Measurements from ENCODE around the gene TMEM121.
"Not testable (repeated sequence)": the region's sequence is repeated elsewhere in the genome, so short reads cannot be mapped to it uniquely, and the experiment has no call there.

Gene TMEM121

DNA sequence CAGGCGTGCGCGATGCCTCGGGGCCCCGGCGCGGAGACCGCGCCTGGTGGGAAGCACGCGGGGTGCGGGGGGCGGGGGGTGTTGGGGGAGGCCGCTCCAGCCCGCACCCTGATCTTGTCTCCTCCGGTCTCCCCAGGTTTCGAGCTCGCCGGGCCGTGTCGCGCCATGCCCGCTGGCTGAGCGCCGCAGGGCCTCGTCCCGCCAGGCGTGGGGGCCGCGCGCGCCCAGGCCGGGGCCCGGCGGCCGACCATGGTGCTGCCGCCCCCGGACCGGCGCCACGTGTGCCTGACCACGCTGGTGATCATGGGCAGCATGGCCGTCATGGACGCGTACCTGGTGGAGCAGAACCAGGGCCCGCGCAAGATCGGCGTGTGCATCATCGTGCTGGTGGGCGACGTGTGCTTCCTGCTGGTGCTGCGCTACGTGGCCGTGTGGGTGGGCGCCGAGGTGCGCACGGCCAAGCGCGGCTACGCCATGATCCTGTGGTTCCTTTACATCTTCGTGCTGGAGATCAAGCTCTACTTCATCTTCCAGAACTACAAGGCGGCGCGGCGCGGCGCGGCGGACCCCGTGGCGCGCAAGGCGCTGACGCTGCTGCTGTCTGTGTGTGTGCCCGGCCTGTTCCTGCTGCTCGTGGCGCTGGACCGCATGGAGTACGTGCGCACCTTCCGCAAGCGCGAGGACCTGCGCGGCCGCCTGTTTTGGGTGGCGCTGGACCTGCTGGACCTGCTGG, 2.4 kb downstream of the TMEM121 start:
- no peak for DNase-seq

DNA sequence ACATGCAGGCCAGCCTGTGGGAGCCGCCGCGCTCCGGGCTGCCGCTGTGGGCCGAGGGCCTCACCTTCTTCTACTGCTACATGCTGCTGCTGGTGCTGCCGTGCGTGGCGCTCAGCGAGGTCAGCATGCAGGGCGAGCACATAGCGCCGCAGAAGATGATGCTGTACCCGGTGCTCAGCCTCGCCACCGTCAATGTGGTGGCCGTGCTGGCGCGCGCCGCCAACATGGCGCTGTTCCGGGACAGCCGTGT, 2.9 kb downstream of the TMEM121 start:
- no peak for DNase-seq

DNA sequence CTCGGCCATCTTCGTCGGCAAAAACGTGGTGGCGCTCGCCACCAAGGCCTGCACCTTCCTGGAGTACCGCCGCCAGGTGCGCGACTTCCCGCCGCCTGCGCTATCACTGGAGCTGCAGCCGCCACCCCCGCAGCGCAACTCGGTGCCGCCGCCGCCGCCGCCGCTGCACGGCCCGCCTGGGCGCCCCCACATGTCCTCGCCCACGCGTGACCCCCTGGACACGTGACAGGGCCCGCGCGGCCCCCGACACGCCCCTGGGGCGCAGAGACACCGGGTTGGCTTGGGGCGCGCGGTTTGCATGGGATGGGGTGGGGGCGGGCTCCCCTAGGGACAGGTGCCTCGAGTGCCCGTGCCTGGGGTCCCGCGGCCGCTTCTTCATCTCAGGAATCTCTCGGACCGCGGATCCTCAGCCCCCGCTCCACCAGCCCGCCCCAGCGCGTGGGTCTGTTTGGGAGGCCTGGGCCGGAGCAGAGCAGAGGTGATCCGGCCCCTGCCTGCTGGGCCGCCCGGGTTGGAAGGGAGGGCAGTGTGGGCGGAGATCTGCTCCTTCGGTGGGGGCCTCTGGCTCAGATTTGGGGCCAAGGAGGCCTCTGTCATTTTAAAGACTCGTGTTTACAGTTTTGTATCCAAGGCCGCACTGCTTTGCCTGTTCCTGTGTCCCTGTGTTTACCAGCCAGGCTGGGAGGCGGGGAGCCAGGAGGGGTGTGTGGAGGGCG, 3.3 kb downstream of the TMEM121 start:
- DNase-seq = no peak

DNA sequence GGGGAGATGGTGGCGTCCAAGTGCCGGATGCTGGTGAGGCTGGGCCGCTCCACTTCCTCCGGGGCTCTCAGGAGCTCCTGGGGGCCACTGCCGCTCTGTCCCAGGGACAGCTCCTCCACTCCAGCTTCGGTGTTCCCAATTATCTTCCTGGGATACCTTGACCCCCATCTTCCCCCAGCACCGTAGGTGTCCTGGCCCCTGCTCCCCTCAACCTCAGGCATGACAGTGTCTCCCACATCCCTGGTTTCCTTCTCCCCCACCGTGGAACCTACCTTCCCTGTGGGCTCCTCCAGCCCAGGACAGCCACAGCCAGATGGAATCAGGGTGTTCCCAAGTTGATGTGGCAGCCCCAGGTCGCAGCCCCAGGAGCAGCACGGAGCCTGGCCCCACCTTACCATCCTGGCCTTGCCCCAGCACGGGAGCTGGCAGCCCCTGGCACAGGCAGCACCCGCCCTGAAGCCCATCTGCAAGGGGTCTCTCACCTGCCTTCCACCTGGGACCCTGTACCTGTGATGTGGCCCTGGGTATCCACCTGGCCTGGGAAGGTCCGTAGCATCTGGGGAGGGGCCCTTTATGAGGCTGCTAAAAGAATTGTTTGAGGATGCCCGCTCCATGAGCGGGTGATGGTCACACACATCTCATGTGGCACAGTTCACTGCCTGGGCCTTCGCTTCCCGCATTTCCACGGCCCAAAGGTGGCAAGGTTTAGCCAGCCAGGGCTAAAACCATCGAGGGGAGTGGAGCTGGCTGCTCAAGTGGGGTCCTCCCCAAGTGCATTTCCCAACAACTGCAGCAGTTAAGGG, 4.1 kb downstream of the TMEM121 start:
- DNase-seq = no peak

DNA sequence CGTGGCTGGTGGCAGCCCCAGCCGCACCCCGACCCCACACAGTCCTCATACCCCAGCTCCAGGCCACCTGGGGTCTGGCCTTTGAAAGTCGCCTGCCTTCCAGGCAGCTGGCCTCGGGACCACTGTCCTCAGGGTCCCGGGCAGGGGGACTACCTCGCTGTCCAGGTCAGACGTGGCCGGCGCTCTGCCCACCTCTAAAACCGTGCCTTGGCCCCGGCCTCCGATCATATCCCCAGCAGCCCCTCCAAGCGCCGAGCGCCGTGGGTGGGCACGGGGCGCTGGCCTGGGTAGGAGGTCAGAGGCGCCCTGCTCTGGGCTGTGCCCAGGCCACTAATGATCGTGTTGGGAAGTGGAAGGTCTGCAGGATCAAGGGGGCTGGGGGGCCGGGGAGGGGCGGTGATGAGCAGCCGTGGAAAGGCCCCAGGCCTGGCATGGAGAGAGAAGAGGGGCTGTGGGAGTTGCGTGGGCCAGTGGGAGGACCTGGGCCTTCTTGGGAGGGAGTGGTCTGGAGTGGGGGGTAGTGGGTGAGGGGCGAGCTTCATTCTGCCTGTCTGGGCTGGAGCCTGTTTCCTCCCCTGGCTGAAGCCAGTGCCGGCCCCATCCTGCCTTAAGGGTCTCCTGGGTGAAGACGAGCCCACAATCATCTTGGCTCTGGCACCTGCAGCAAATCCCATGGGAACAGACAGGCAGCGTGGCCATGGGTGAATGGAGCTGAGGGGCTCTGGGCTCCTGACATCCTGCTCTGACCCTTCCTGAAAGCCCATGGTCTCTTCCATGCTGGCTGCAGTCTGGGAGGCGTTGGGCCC, 4.9 kb downstream of the TMEM121 start:
- no peak for DNase-seq

DNA sequence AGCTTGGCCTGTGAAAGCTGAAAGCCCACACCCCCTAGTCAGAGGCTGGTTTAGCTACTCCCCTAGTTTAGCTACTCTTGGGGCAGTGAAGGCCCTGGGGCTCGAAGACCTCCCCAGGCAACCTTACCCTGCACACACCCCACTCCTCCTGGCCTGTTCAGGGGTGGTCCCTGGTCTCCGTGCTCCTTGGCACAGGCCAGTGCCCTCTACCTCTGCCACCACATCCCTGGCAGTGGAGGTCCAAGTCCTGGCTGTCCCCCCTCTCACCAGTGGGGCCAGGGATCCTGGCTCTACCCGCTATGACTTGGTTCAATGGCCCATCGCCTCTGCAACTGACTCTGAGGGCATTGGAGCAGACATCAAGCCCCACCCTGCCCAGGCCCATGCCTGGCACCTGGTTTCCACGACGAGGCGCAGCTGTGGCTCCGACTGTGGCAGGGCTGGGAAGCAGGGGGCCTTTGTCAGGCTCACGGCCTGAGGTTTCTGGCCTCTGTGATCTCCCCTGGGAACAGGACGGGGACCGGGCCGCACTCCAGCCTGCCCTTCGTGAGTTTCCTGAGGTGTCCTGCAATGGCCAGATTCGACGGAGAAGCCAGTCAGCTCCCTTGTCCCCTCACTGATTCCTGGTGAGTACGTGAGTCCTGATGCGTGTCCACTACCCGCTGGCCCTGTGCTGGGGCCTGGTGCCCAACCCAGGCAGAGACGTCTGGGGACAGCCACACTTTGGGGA, 5.7 kb downstream of the TMEM121 start:
- DNase-seq = no peak

GRCh38 chr14:105532735-105533141, 6.4 kb downstream of the TMEM121 start:
- DNase-seq = peak; percentile 29

- DNase-seq = no peak
Measured at GRCh38 chr14:105533391-105533790, 7.0 kb downstream of the TMEM121 start.

DNA sequence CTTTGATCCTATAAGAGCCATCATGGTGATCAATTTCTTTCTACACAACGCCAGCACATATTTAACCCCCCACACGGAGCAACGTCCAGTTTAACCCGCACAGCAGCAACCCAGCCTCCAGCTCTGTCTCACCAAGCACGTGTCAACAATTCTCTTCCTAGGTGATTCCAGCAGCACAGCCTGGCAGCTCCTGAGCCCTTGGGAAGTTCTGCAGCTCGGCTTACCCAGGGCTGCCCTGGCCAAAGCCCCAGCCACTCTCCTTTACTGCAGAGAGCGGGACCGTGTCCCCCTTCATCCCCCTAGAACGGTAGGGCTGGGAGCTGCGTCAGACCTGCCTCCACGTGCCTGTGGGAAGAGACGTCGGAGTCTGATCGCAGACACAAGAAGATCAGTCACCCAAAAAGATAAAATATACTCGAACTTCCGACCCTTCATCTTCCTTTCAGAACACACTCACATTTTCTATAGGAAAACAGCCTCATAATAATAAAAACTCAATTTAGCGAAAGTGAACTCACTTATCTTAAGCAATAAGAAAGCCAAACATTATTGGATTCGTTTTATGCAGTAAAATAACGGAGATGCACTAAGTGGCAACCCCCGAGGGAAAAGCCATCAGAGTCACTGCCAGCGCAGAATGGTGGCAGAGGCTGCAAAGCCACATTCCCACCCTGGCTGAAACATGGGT, 7.6 kb downstream of the TMEM121 start:
- DNase-seq = no peak

- DNase-seq = no peak
Measured at GRCh38 chr14:105534586-105534985, 8.2 kb downstream of the TMEM121 start.

DNA sequence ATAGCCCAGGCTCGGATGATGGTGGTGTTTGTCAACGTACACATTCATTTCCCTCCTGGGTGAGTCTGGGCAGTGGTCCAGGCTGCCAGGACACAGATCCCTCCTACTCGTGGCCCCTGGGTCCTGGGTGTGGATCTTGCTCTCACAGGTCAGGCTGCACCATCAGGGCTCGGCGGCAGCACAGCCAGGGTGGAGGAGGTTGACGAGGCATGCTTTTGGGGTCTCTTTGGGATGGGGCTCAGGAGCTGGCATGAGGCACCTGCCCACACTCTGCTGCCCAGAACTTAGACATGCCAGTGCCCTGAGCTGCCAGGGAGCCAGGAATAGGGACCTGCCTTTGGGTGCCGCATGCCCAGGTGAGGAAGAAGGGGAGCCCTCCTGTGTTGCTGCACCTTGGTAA, 9.7 kb downstream of the TMEM121 start:
- DNase-seq = no peak

DNA sequence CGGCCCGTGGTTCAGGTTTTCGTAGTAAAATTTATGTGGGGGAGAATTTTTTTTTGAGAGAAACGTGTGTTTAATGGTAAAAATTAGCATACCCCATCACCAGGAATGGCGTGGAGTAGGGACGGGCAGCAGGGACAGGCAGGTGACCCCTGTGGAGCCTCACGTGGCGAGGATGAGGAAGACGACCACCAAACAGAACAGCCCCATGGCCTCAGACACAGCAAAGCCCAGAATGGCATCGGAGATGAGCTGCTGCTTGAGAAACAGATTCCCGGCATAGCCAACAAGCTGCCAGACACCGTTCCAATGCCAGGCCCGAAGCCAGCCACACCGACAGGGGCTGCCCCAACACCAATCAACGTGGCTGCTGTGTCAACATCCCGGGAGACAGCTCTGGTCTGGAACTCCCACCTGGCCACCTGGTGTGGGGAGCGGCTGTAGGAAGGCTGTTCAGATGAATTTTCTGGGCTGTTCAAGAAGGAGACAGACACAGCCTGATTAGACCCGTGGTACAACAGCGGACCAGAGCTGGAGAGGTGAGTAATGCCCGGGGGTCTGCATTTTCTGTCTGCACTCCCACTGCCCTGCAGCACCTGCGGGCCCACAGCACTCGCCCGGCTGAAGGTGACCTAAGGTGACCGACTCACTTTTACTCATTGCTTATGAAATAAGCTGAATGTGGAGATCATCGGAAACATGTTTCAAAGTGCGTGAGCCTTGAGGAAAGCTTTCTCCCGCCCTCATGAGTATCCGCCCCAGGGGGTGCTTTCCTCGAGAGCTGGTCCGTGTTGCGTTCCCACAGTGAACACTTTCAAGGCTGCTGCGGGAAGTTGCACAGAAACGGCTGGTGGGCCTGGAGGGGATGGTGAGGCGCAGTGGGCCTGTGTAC, 10.6 kb downstream of the TMEM121 start:
- DNase-seq = no peak

DNA sequence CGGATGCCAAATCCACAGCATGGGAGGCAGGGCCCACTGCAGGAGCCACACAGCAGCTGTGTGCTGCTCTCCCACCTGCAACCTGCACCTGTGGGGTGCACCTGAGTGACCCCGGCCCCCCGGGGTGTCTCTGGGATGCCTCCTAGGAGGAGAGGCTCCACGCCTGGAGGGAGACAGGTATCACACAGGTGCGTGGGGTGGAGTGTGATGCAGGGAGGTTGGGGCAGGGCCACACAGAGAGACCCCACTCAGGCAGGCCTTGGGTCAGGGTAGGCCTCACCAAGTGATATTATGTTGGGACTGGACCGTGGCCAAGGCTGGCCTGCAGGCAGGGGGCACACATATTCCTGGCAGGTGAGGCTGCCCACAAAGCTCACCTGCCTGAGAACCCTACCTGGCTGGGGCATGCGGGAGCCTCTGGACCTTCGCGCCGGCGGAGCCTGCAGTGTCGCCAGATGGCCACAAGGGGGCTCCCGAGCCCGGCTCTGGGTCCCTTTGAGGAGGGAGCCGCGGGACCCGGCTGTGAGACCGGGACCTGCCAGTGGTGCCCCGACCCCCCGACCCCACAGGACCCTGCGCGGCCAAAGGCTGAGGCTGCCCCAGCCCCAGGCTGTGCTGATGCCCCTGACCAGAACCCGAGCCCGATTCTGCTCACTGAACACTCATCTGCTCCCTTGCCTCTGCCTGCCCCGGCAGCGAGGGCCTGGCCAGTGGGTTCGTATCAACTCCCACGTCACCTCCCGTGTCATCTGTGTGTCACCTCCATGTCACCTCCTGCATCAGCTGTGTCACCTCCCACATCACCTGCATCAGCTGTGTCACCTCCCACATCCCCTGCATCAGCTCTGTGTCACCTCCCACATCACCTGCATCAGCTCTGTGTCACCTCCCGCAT, 11.4 kb downstream of the TMEM121 start:
- DNase-seq = no peak

DNA sequence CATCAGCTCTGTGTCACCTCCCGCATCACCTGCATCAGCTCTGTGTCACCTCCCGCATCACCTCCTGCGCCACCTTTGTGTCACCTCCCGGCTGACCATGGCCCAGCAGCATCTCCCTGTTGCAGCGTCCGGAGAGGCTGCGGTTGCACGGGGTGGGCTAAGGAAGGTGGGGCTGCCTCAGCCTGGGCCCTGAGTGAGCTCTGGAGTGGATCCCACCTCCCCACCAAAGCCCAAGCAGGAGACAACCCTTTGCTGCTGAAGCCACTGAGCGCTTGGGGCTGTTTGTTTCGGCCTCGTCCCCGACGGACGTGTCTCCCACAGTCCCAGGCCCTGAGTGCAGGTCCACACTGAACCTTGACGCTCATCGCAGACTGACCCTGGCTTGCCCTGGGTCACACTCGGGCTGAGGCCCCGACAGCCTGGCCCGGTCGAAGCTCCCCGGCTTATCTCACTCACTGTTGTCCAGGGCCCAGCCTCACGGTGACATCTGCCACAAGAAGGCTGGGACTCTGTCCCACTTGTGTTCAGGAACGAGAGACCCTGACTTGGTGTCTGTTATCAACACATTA, 12.2 kb downstream of the TMEM121 start:
- no peak for DNase-seq

DNA sequence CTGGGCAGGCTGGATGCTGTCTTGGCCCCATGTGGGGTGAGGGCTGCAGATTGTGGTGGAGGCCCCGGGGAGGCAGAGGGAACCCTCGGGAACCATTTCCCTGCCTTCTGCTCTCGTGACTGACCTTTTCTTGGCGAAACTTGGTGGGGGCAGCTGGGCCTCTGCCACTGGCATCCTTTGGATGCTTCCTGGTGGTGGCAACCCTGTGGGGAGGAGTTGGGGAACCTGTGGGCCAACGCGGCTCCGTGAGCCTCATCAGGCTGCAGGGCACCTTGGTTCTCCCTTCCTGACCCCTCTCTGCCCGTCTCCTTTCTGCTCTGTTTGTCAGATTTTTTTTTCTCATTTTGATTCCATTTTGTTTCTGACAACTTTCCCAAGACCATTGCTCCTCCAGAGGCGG, 14.4 kb downstream of the TMEM121 start:
- DNase-seq = no peak

DNA sequence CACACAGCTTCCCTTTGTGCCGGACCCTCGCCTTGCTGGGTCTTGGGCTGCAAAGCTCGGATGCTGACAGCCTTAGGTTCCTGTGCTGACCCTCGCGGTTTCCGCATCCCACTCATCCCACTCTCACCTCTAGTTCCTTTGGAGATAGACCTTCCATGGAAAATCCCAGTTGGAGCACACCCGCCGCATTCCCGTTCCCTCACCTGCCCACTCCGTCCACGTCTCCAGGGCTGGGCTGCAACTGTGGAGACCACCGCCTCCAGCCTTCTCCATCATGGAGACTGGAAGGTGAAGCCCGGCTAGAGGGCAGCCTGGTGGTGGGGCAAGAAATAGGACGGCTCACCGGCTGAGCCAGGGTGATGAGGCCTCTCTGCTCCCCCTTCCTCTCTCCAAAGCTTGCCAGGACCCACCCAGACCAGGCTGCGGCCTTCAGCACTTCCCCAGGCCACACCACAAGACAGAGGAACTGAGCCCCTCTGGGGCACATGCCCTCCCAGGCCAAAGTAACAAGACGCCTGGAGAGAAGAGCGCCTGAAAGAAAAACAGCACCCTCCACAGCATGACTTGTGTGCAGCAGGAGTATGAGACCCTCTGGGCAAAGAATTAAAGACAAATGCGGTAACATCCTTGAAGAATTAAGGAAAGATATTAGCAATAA, 15.0 kb downstream of the TMEM121 start:
- DNase-seq = no peak

GRCh38 chr14:105545676-105546075, 19.3 kb downstream of the TMEM121 start:
- not testable (repeated sequence) for DNase-seq

DNA sequence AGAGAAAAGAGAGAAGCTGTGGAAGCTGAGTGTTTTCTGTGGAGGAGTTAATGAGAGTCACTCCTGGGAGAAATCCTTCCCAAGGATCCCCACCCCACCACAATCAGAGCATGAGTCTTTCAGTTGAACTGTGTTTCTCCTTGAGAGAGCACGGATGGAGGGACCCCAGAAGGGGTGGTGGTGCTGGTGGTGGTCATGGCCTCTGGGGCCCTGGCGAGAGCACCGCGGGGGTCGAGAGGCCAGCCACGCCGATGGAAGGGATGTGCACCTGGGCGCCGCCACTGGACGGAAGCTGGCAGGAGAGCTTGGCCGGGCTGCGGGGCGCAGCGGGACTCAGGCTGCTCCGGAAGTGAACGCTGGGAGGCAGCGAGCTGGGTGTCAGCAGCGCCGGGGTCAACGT, 20.0 kb downstream of the TMEM121 start:
- not testable (repeated sequence) for DNase-seq

DNA sequence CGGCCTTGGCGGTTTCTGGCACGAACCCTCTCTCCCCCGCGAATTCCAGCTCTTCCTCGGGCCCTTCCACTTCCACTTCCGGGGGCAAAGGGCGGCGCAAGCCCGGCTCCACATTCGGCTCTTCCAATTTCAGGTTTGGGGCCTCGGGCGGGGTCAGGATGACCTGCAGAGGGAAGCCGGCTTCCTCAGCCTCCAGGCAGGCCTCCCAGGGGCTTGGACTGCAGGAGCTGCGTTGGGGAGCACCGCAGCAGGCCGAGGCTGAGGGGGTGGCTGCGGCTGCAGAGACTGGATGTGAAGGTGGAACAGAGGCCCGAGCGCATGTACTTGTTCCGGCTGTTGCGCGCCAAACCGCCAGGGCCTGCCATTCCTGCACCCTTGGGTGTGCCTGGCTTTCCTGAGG, 20.7 kb downstream of the TMEM121 start:
- DNase-seq = not testable (repeated sequence)

Data from NCI-H226 (cell line).